ENCODE data around the gene HBD. TPM values are rescaled to one million over a fixed set of nuclear protein-coding genes. Genes with fewer than 3 reads are reported as not detected.

HBD gene
- total RNA-seq, 4 donors from 2014 or later, result 4.4 TPM; not detected in 3

DNA sequence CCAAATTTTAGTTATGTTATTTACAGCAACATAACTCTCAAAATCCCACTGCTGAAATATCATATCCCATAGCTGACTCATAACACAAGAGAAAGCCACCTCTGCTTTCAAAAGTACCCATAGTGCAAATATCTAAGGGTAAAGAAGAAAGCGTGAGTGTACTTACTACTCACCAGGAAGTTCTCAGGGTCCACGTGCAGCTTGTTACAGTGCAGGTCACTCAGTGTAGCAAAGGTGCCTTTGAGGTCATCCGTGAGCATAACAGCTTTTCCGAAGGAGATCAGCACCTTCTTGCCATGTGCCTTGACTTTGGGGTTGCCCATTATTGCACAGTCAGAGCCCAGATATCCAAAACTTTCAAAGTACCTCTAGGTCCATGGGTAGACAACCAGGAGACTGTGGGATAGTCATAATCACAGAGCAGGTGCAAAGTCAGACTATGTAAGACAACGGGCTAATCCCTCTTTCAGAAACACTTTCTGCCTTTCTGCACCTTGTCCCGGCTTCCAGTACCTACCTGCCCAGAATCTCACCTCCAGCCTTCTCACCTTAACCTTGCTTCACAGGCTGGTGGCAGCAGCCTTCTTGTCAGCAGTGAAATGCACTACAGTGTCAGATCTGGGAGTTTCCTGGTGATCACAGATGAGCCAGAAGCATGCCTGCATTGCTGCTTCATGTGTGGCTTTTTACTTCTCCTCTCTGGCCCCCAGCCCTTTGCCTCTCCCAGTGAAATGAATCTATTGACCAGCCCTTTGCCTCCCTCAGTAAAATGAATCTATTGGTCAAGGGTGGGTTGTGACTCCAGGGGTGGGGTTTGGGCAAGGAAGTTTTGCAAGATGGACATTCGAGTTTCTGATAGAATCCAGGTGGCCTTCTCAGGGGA lies 8.9 kb upstream of the HBD start:
- TF ChIP-seq, protein P1, sequence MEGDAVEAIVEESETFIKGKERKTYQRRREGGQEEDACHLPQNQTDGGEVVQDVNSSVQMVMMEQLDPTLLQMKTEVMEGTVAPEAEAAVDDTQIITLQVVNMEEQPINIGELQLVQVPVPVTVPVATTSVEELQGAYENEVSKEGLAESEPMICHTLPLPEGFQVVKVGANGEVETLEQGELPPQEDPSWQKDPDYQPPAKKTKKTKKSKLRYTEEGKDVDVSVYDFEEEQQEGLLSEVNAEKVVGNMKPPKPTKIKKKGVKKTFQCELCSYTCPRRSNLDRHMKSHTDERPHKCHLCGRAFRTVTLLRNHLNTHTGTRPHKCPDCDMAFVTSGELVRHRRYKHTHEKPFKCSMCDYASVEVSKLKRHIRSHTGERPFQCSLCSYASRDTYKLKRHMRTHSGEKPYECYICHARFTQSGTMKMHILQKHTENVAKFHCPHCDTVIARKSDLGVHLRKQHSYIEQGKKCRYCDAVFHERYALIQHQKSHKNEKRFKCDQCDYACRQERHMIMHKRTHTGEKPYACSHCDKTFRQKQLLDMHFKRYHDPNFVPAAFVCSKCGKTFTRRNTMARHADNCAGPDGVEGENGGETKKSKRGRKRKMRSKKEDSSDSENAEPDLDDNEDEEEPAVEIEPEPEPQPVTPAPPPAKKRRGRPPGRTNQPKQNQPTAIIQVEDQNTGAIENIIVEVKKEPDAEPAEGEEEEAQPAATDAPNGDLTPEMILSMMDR (IDR thresholded peaks at IDR 0.05; ENCODE audit: low read depth), result no peak

DNA sequence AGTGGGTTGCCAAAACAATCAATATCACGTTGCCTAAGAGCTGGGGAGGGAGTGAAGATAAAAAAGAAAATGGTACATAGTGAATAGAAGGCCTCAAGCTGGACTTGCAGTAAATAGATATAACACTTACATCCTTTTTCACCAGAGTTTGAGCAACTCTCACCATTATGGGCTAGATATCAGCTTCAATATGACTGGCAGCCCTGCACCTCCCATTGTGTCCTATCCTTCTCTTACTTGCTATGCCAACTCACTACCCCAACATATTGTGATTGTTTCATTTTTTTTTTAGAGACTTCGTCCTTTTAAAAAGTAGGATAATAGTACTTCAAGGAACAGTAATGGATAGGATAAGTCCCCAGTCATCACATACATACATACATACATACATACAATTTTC lies 7.9 kb upstream of the HBD start:
- TF ChIP-seq, protein P1 (IDR thresholded peaks at IDR 0.05; ENCODE audit: low read depth), result no peak

DNA sequence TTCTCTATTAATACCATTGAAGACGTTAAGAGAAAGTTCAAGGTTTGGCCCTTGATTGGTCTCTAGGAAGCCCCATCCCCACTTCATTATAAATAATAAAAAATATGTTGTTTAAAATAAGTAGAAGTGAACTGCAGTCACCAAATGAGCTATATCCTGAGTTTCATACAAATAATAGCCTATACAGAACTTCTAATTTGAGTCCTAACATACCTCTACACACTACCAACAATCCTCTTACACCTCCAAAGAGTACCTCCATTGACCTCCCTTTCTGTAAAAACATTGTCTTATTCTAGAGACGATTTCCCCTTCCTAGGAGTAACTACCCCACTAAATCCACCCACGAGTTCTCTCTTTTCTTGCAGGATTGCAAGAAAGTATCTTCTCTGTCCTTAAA lies 7.2 kb upstream of the HBD start:
- TF ChIP-seq, protein P1 (IDR thresholded peaks at IDR 0.05; ENCODE audit: low read depth), result no peak

DNA sequence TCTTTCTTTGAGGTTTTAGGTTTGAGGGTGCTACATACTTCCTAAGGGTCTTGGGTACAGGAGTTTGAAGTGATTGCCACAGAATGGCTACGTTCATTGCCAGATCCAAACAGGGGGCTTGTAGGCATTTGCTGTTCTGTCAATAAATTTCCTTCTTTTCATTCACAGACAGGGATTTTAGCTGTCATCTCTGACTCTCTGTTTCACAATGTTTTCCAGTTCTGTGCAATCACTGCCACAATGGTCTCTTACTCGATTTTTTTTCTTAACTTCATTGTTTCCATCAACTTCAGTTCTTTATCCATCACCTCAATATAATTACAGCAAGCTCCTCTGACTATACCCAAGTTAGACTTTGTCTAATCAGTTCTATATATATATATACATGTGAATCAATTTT lies 6.2 kb upstream of the HBD start:
- TF ChIP-seq, protein P1 (IDR thresholded peaks at IDR 0.05; ENCODE audit: low read depth), result no peak

DNA sequence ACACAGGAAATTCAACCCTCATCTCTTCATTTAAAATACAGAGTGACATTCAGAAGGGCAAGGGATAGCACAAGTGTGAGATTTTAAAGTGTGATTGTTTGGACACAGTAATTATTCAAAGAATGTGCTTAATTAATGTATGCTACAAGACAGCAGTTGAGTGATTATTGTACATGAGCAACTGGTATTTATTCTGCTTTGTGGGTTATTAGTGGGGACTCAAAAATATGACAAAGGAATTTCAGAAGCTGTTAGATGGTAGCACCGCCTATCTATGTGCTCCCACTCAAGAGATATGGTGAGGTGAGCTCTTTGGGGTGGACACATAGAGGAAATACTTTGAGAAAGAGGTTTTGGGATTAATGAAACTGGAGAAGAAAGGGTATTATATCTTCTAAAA lies 5.8 kb upstream of the HBD start:
- TF ChIP-seq, protein P1 (IDR thresholded peaks at IDR 0.05; ENCODE audit: low read depth), result no peak

DNA sequence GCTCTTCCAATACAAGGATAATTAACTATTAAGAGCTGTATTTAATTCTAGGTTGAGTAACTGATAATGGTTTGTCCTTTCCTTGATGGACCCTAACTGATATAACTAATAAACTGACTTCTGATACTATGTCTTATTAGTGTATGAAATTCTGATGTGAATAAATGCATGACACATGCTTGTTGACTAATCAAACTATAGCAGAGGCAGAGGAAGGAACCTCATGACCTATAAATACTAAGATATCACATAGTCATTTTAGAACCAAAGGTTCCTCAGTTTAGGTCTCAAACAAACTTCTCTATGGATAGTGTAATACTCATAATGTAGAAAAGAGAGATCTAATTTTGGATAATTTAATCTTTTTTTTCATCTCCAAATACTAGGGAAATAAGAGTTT lies 4.8 kb upstream of the HBD start:
- TF ChIP-seq, protein P1 (IDR thresholded peaks at IDR 0.05; ENCODE audit: low read depth), result no peak

DNA sequence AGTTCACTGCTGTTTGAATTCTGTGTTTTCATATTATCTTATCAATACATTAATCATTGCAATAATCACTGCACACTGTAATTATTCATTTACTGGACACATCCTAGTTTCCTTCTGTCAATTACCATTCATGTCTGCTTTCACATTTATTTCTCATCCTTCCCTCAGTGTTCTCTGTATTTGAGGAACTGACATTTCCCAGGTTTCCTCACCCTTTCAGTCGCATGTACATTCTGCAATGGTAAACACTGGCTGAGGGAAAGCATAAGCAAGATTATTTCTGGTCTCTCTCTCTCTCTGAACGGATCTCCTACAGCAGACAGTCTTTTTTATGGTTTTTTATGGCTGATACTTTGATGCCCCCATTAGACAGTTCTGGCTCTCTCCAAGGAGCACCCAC lies 4.2 kb upstream of the HBD start:
- TF ChIP-seq, protein P1 (IDR thresholded peaks at IDR 0.05; ENCODE audit: low read depth), result no peak
